ENCODE results near the gene BRIX1.
"Not testable (repeated sequence)": the region's sequence is repeated elsewhere in the genome, so short reads cannot be mapped to it uniquely, and the experiment has no call there.

The BRIX1 gene

GRCh38 chr5:34970552-34970951 is 55.0 kb downstream of the BRIX1 start:
- no peak for DNase-seq

- DNase-seq = not testable (repeated sequence)
Measured at GRCh38 chr5:34971655-34972054, 56.1 kb downstream of the BRIX1 start.

Data from stimulated activated CD4-positive, alpha-beta T cell treated with anti-CD3 and anti-CD28 coated beads, Interleukin-1b, Interleukin-23, amount 100 ng/mL, for 48 hours (primary cell).